K562 (cell line): ENCODE results near the gene COP1. TPM values are rescaled to one million over a fixed set of nuclear protein-coding genes. Genes with fewer than 3 reads are reported as not detected.

Experiments used
- ATAC-seq: fragments of 200-7000 bp; cut with Tn5 transposase; 3 replicates; pipeline ENCODE4 v1.9.1; 2020; ENCODE audit warnings: moderate library complexity
- BruUV-seq: library from RNA; stranded (reverse); fragments of 400-500 nt; replicated peaks from 2 replicates; lab custom pipeline; 2021; lab: Mats Ljungman, UMichigan
- CTCF ChIA-PET: fragments of 300-600 bp; formaldehyde crosslinking; extraction: SDS; loops from one replicate; lab custom pipeline; 2021; ENCODE audit warnings: low intra/inter-chr PET ratio; lab: Yijun Ruan, JAX
- POLR2A ChIA-PET: fragments of 300-600, 350-650 bp; sonication (Branson Sonifier 250); formaldehyde crosslinking; extraction: SDS; loops from one replicate; lab custom pipeline; 2021; ENCODE audit warnings: antibody characterized with exemption, inconsistent platforms; lab: Yijun Ruan, JAX
- DNase-seq, 4 experiments: peaks; one replicate each; pipeline versions ENCODE4 v3.0.0 to v3.0.0-alpha.2; 2011 to 2018; ENCODE audit warnings: low spot score in 3 of 4, mixed read lengths in 3 of 4; ENCODE audit errors: extremely low read depth in 1 of 4
- FAIRE-seq: peaks from 2 replicates; lab custom pipeline; 2011; peaks lifted over from hg19 to GRCh38; lab: Jason Lieb, UNC
- H2AFZ ChIP-seq: 2 replicates; pipeline ENCODE4 v1.6.0; 2011; ENCODE audit warnings: low read depth, low read length, control low read depth, inconsistent platforms
- H3K27ac ChIP-seq: fragments of 200-600 bp; 3 replicates; pipeline ENCODE4 v1.8.0; 2011; ENCODE audit warnings: low read depth, mild to moderate bottlenecking, control low read depth, inconsistent platforms, low read length, moderate library complexity, mixed read lengths; ENCODE audit errors: extremely low read depth
- H3K27me3 ChIP-seq, 2 experiments: fragments of 300-600 bp in 1 of 2; 2 replicates in 1 of 2; 3 replicates in 1 of 2; pipeline versions ENCODE4 v1.6.0 to v1.8.0; 2011; ENCODE audit warnings: inconsistent platforms in 2 of 2, low read length in 2 of 2, mild to moderate bottlenecking in 1 of 2, mixed read lengths in 1 of 2, moderate library complexity in 1 of 2; ENCODE audit not compliant: control insufficient read depth in 2 of 2, insufficient read depth in 2 of 2
- H3K36me3 ChIP-seq: fragments of 300-600 bp; 3 replicates; pipeline ENCODE4 v1.8.0; 2011; ENCODE audit warnings: mild to moderate bottlenecking, low read length, inconsistent platforms; ENCODE audit not compliant: control insufficient read depth, insufficient read depth
- H3K4me1 ChIP-seq, 2 experiments: fragments of 200-600 bp in 1 of 2; replicated peaks in 1 of 2; 2 replicates in 1 of 2; 3 replicates in 1 of 2; pipeline versions ENCODE4 v1.5.1 to v1.8.0; 2011; ENCODE audit warnings: inconsistent platforms in 2 of 2, low read length in 2 of 2, mild to moderate bottlenecking in 1 of 2, mixed read lengths in 1 of 2, moderate library complexity in 1 of 2; ENCODE audit not compliant: control insufficient read depth in 2 of 2, insufficient read depth in 2 of 2
- H3K4me2 ChIP-seq: 2 replicates; pipeline ENCODE4 v1.6.1; 2011; ENCODE audit warnings: low read length, control low read depth, inconsistent platforms, mixed read lengths; ENCODE audit not compliant: insufficient read depth
- H3K4me3 ChIP-seq: fragments of 200-600 bp; sonication (generic), shearing (Covaris generic); 2 replicates; pipeline ENCODE4 v1.5.1; 2016; ENCODE audit warnings: control low read depth, inconsistent platforms
- H3K79me2 ChIP-seq: fragments of 200-600 bp; 3 replicates; pipeline ENCODE4 v1.8.0; 2011; ENCODE audit warnings: low read length, inconsistent platforms; ENCODE audit not compliant: control insufficient read depth, insufficient read depth
- H3K9ac ChIP-seq, 2 experiments: 2 replicates each; pipeline versions ENCODE4 v1.6.0 to v1.6.1; 2011; ENCODE audit warnings: low read depth in 2 of 2, low read length in 2 of 2, control low read depth in 1 of 2, inconsistent platforms in 1 of 2, mild to moderate bottlenecking in 1 of 2, mixed read lengths in 1 of 2; ENCODE audit not compliant: insufficient read depth in 1 of 2
- H3K9me1 ChIP-seq: one replicate; pipeline ENCODE4 v1.6.0; 2011; ENCODE audit warnings: inconsistent platforms, mild to moderate bottlenecking, low read length, moderate library complexity; ENCODE audit not compliant: control insufficient read depth, insufficient read depth
- H3K9me3 ChIP-seq: replicated peaks from 2 replicates; pipeline ENCODE4 v1.5.1; 2011; ENCODE audit warnings: low read depth, low read length, inconsistent platforms; ENCODE audit not compliant: control insufficient read depth, insufficient read depth
- H4K20me1 ChIP-seq: replicated peaks from 2 replicates; pipeline ENCODE4 v1.6.1; 2011; ENCODE audit warnings: low read length, inconsistent platforms, mixed read lengths; ENCODE audit not compliant: control insufficient read depth, insufficient read depth
- FOXM1 ChIP-seq, 2 experiments: fragments of 450-650 bp in 1 of 2; sonication (generic) in 1 of 2; formaldehyde crosslinking in 1 of 2; IDR thresholded peaks; 2 replicates each; pipeline versions ENCODE4 v1.6.1 to v1.9.0; 2017 to 2022; ENCODE audit warnings: low read depth in 2 of 2, mild to moderate bottlenecking in 2 of 2, missing genetic modification reagents in 1 of 2, moderate library complexity in 1 of 2
- HDAC6 ChIP-seq: IDR thresholded peaks from 2 replicates; pipeline ENCODE4 v1.6.1; 2012; ENCODE audit warnings: low read depth, mild to moderate bottlenecking, control low read depth, inconsistent platforms, low read length, moderate library complexity
- MIER1 ChIP-seq: fragments of 450-650 bp; IDR thresholded peaks from 2 replicates; pipeline ENCODE4 v1.6.1; 2016; ENCODE audit warnings: antibody characterized with exemption, mild to moderate bottlenecking, low read depth
- NR4A1 ChIP-seq, 2 experiments: fragments of 250-450 bp in 1 of 2; fragments of 450-650 bp in 1 of 2; sonication (Bioruptor Pico) in 1 of 2; IDR thresholded peaks; 2 replicates each; pipeline versions ENCODE4 v1.4.0 to v1.6.1; 2016 to 2020; ENCODE audit warnings: mild to moderate bottlenecking in 2 of 2, missing compliant biosample characterization in 1 of 2, missing genetic modification characterization in 1 of 2, moderate library complexity in 1 of 2
- TAF15 ChIP-seq: fragments of 200-400 bp; formaldehyde crosslinking; IDR thresholded peaks from 2 replicates; pipeline ENCODE4 v1.6.1; 2017; ENCODE audit warnings: mild to moderate bottlenecking, low read depth, low read length, moderate library complexity
- ZNF124 ChIP-seq: sonication (generic); formaldehyde crosslinking; IDR thresholded peaks from 2 replicates; pipeline ENCODE4 v1.8.1; 2022; ENCODE audit warnings: missing genetic modification reagents
- WGBS: fragments of 100-300 bp; shearing (Covaris generic); methylation state at CpG from one replicate; pipeline ENCODE4 v1.1.6; 2016; ENCODE audit warnings: low coverage, mixed read lengths; ENCODE audit not compliant: insufficient coverage; ENCODE audit errors: missing lambda C conversion rate; 5-methylcytosine and 5-hydroxymethylcytosine counted together
- in situ Hi-C: fragments of 300-500 bp; cut with MboI; formaldehyde crosslinking; loops from 4 replicates; pipeline ENCODE4 v1.15.0; 2018; ENCODE audit warnings: inconsistent platforms, mixed read lengths
- intact Hi-C: fragments of 100-400 bp; cut with micrococcal nuclease; formaldehyde crosslinking; loops from 2 replicates; pipeline ENCODE4 v1.14.2; 2022
- polyA plus RNA-seq, 8 experiments: library from polyadenylated mRNA; depleted of rRNA in 4 of 8; stranded (reverse) in 5 of 8; unstranded in 3 of 8; fragments of >200 nt; fragmentation: Nextera tagmentation in 2 of 8; fragmentation: Illumina TruSeq in 1 of 8; extraction: Ambion mirVana in 2 of 8; extraction: Trizol in 1 of 8; gene quantifications; 2 replicates each; pipeline versions ENCODE4 v1.2.1 to v1.2.3, GENCODE V29; 2011 to 2014; ENCODE audit warnings: inconsistent platforms in 1 of 8, missing spikeins in 1 of 8
- total RNA-seq, 7 experiments: library from RNA; depleted of rRNA in 6 of 7; stranded (reverse); fragments of >200 nt in 6 of 7; fragmentation: Illumina TruSeq in 2 of 7; extraction: Trizol in 2 of 7; gene quantifications; 2 replicates each; pipeline versions ENCODE4 v1.2.1 to v1.2.3, GENCODE V29; 2011 to 2021; ENCODE audit warnings: low replicate concordance in 1 of 7
- TF ChIP-seq, protein P1 (sequence below): fragments of 450-650 bp; IDR thresholded peaks from 2 replicates; pipeline ENCODE4 v1.6.1; 2016; ENCODE audit warnings: mild to moderate bottlenecking, moderate library complexity

The COP1 gene
- total and polyA plus RNA-seq, 9 of the 15 experiments (the other 6 are each of a cell fraction or from before 2014, with no cell fraction given) = 25.8 to 77.7 (median 58.6) TPM

DNA sequence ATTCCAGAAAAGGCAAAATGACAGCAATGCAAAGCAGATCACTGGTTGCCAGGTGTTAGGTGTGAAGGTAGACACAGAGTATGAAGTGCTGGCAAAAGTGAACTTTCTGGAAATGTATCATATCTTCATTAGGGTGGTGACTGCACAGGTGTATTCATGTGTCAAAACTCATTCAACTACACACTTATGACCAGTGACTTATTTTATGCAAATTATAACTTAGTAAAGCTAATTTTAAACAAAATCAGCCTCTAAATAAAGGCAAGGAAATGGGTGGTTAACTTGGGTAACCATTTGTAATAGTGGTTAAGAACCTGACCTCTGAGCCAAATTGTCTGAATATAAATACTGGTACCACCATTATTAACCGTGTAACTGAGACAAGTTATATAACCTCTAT is 7.4 kb downstream of the COP1 start:
- intact Hi-C loops (no loop called here), in situ Hi-C loops (no loop called here)
- no peak overlapping the region for H2AFZ ChIP-seq
- no peaks in the 10 kb centered on the region for H3K36me3 ChIP-seq
- POLR2A ChIA-PET = interaction anchor here (0.6 kb wide), 1 partner anchor 15 kb away, joined by 3 read pairs; no protein-coding TSS in a partner anchor
- no TSS peak for BruUV-seq
- 75% methylated on average over 1 of the region's 1 CpG for WGBS
- H3K4me2 ChIP-seq = no peak overlapping the region
- H3K9me3 ChIP-seq = no peaks in the 10 kb centered on the region
- H3K9ac ChIP-seq = no peak overlapping the region
- no peaks in the 10 kb centered on the region for H4K20me1 ChIP-seq
- CTCF ChIA-PET = no interaction called here
- H3K27ac ChIP-seq = no peak overlapping the region
- no peak overlapping the region for H3K4me3 ChIP-seq
- FAIRE-seq (no peak), ATAC-seq (no peak), DNase-seq (no peak)
- peaks cover 4 to 8% of the 10 kb centered on the region in 2 experiments; a peak in 2 of 5 replicates for H3K4me1 ChIP-seq
- H3K79me2 ChIP-seq = peaks cover 99% of the 10 kb centered on the region
- H3K27me3 ChIP-seq = no peaks in the 10 kb centered on the region
- H3K9me1 ChIP-seq = no peaks in the 10 kb centered on the region
- TF ChIP-seq FOXM1 (IDR thresholded peaks at IDR 0.05; ENCODE audit: low read depth) = no peak
- TF ChIP-seq FOXM1 (CRISPR knock-in tag; IDR thresholded peaks at IDR 0.05; ENCODE audit: low read depth) = no peak
- TF ChIP-seq MIER1 = no peak
- TF ChIP-seq HDAC6 = no peak
- TF ChIP-seq, protein P1, sequence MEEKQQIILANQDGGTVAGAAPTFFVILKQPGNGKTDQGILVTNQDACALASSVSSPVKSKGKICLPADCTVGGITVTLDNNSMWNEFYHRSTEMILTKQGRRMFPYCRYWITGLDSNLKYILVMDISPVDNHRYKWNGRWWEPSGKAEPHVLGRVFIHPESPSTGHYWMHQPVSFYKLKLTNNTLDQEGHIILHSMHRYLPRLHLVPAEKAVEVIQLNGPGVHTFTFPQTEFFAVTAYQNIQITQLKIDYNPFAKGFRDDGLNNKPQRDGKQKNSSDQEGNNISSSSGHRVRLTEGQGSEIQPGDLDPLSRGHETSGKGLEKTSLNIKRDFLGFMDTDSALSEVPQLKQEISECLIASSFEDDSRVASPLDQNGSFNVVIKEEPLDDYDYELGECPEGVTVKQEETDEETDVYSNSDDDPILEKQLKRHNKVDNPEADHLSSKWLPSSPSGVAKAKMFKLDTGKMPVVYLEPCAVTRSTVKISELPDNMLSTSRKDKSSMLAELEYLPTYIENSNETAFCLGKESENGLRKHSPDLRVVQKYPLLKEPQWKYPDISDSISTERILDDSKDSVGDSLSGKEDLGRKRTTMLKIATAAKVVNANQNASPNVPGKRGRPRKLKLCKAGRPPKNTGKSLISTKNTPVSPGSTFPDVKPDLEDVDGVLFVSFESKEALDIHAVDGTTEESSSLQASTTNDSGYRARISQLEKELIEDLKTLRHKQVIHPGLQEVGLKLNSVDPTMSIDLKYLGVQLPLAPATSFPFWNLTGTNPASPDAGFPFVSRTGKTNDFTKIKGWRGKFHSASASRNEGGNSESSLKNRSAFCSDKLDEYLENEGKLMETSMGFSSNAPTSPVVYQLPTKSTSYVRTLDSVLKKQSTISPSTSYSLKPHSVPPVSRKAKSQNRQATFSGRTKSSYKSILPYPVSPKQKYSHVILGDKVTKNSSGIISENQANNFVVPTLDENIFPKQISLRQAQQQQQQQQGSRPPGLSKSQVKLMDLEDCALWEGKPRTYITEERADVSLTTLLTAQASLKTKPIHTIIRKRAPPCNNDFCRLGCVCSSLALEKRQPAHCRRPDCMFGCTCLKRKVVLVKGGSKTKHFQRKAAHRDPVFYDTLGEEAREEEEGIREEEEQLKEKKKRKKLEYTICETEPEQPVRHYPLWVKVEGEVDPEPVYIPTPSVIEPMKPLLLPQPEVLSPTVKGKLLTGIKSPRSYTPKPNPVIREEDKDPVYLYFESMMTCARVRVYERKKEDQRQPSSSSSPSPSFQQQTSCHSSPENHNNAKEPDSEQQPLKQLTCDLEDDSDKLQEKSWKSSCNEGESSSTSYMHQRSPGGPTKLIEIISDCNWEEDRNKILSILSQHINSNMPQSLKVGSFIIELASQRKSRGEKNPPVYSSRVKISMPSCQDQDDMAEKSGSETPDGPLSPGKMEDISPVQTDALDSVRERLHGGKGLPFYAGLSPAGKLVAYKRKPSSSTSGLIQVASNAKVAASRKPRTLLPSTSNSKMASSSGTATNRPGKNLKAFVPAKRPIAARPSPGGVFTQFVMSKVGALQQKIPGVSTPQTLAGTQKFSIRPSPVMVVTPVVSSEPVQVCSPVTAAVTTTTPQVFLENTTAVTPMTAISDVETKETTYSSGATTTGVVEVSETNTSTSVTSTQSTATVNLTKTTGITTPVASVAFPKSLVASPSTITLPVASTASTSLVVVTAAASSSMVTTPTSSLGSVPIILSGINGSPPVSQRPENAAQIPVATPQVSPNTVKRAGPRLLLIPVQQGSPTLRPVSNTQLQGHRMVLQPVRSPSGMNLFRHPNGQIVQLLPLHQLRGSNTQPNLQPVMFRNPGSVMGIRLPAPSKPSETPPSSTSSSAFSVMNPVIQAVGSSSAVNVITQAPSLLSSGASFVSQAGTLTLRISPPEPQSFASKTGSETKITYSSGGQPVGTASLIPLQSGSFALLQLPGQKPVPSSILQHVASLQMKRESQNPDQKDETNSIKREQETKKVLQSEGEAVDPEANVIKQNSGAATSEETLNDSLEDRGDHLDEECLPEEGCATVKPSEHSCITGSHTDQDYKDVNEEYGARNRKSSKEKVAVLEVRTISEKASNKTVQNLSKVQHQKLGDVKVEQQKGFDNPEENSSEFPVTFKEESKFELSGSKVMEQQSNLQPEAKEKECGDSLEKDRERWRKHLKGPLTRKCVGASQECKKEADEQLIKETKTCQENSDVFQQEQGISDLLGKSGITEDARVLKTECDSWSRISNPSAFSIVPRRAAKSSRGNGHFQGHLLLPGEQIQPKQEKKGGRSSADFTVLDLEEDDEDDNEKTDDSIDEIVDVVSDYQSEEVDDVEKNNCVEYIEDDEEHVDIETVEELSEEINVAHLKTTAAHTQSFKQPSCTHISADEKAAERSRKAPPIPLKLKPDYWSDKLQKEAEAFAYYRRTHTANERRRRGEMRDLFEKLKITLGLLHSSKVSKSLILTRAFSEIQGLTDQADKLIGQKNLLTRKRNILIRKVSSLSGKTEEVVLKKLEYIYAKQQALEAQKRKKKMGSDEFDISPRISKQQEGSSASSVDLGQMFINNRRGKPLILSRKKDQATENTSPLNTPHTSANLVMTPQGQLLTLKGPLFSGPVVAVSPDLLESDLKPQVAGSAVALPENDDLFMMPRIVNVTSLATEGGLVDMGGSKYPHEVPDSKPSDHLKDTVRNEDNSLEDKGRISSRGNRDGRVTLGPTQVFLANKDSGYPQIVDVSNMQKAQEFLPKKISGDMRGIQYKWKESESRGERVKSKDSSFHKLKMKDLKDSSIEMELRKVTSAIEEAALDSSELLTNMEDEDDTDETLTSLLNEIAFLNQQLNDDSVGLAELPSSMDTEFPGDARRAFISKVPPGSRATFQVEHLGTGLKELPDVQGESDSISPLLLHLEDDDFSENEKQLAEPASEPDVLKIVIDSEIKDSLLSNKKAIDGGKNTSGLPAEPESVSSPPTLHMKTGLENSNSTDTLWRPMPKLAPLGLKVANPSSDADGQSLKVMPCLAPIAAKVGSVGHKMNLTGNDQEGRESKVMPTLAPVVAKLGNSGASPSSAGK = no peak
- TF ChIP-seq TAF15 = no peak
- no peak for TF ChIP-seq ZNF124 (CRISPR knock-in tag)
- TF ChIP-seq NR4A1 (CRISPR knock-in tag; IDR thresholded peaks at IDR 0.05) = no peak
- no peak for TF ChIP-seq NR4A1 (tag; IDR thresholded peaks at IDR 0.05)
